A549 treated with GW870086 at 1 μM for 4 hours (cell line): Measurements from ENCODE around the gene GK. TPM values are rescaled to one million over a fixed set of nuclear protein-coding genes. Genes with fewer than 3 reads are reported as not detected.

Experiments
- total RNA-seq: library from RNA; stranded (reverse); fragments of 200-300 nt; extraction: Qiagen RNA extraction; gene quantifications from 5 replicates; pipeline ENCODE4 v1.2.3, GENCODE V29; 2022; ENCODE audit warnings: low read depth

The GK gene
- 1.9 to 2.4 TPM (median 2.4 TPM) in 5 replicates for total RNA-seq

GRCh38 chrX:30653415-30654131, at the start of gene GK:
TSS of gene GK (plus strand) at chrX:30653423. CDS start at chrX:30653538, 115 bp downstream.

Other genes with a start within 250 kb of the GK start
- gene TASL, start 75.7 kb upstream of the GK start, total RNA-seq = not detected in 5 replicates
- 5.3 to 12.5 TPM (median 9.6 TPM) in 5 replicates for gene TAB3, start 235.8 kb downstream of the GK start, total RNA-seq